Measurements from ENCODE around the gene ZNF710. TPM values are rescaled to one million over a fixed set of nuclear protein-coding genes. Genes with fewer than 3 reads are reported as not detected.

Gene ZNF710
- total RNA-seq, 1 donor = 13.0 TPM

- H3K4me3 ChIP-seq (ENCODE audit: low read depth, low read length) = no peak overlapping the region
- TF ChIP-seq, protein P1, sequence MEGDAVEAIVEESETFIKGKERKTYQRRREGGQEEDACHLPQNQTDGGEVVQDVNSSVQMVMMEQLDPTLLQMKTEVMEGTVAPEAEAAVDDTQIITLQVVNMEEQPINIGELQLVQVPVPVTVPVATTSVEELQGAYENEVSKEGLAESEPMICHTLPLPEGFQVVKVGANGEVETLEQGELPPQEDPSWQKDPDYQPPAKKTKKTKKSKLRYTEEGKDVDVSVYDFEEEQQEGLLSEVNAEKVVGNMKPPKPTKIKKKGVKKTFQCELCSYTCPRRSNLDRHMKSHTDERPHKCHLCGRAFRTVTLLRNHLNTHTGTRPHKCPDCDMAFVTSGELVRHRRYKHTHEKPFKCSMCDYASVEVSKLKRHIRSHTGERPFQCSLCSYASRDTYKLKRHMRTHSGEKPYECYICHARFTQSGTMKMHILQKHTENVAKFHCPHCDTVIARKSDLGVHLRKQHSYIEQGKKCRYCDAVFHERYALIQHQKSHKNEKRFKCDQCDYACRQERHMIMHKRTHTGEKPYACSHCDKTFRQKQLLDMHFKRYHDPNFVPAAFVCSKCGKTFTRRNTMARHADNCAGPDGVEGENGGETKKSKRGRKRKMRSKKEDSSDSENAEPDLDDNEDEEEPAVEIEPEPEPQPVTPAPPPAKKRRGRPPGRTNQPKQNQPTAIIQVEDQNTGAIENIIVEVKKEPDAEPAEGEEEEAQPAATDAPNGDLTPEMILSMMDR (IDR thresholded peaks at IDR 0.05; ENCODE audit: insufficient read depth, low read depth, low read length) = no peak
- no peak for DNase-seq (ENCODE audit: low read depth)
Observed at GRCh38 chr15:90054618-90055097, 53.5 kb downstream of the ZNF710 start.

DNA sequence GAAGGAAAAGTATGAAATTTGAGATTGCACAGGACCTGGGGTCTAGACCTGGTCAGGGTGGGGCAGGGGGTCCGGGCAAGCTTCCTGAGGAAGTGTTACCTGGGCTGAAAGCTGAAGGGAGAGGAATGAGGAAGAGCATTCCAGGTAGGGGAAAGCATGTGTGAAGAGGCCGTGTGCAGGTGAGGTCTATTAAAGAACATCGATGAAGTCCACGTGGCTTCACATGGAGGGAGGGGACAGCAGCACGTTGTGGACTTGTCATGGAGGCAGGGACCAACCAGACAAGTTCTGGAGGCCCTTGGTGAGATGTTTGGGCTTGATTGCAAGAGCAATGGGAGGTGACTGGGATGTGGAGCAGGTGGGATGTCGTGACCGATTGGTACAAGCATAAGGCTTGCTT, 54.1 kb downstream of the ZNF710 start:
- H3K4me3 ChIP-seq (ENCODE audit: low read depth, low read length) = no peak overlapping the region
- no peak for DNase-seq (ENCODE audit: low read depth)
- TF ChIP-seq, protein P1 (IDR thresholded peaks at IDR 0.05; ENCODE audit: insufficient read depth, low read depth, low read length) = no peak

- TF ChIP-seq, protein P1 (IDR thresholded peaks at IDR 0.05; ENCODE audit: insufficient read depth, low read depth, low read length) = no peak
- no peak for DNase-seq (ENCODE audit: low read depth)
Observed at GRCh38 chr15:90056529-90056928, 55.4 kb downstream of the ZNF710 start.

GRCh38 chr15:90058308-90058707, 57.2 kb downstream of the ZNF710 start:
- no peak overlapping the region for H3K4me3 ChIP-seq (ENCODE audit: low read depth, low read length)
- TF ChIP-seq, protein P1 (IDR thresholded peaks at IDR 0.05; ENCODE audit: insufficient read depth, low read depth, low read length) = no peak
- DNase-seq (ENCODE audit: low read depth) = no peak

More at GRCh38 chr15:90056529-90056928, 55.4 kb downstream of the ZNF710 start:
- H3K4me3 ChIP-seq (ENCODE audit: low read depth, low read length) = no peak overlapping the region

DNA sequence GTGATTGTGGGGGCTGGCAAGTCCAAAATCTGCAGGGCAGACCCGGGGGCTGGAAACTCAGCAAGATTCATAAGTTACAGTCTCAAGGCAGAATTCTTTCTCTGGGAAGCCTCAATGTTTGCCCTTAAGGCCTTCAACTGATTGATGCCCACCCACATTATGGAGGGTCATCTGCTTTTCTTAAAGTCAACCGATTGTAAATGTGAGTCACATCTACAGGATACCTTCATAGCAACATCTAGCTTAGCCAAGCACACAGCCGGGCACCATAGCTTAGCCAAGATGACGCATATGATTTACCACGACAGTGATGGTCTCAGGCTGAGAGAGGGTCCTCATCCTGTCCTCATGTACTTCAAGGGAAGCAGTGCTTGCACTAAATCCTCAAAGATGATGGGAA, 57.7 kb downstream of the ZNF710 start:
- no peak overlapping the region for H3K4me3 ChIP-seq (ENCODE audit: low read depth, low read length)
- TF ChIP-seq, protein P1 (IDR thresholded peaks at IDR 0.05; ENCODE audit: insufficient read depth, low read depth, low read length) = no peak
- DNase-seq (ENCODE audit: low read depth) = no peak

DNA sequence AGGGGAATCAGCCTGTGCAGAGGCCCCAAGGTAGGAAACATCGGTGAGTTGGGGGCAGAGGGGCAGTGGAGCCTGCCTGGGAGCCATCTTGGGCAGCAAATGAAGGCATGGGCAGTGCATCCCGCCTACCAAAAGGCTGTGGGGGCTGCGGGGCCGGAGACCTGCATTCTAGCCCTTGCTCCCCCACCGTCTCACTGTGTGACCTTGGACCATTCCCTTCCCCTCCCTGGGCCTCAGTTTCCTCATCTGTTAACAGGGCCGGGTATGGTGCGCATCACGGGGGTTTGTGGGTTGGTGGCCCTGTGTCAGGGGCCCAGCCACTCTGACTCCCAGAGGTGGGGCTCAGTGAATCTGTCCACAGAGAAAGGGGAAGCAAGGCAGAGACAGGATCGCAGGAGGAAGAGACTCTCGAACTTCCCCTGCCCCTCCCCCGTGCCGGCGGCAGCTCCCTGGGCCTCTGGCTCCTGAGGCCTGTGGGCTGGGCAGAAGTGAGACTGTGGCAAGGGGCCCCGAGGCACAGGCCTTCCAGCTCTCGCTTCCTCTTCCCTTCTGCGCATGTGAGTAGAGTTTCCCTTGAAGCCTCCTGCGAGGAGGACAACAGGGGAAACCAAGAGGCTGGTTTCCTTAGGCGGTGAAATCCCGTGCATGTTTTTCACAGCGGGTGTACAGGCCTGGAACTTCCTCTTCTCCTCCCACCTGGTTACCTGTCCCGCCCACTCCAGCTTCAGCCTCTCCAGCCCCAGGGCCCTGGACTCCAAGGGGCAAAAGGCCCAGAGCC, 58.3 kb downstream of the ZNF710 start:
- TF ChIP-seq, protein P1 (IDR thresholded peaks at IDR 0.05; ENCODE audit: insufficient read depth, low read depth, low read length) = no peak
- H3K4me3 ChIP-seq (ENCODE audit: low read depth, low read length) = no peak overlapping the region
- DNase-seq (ENCODE audit: low read depth) = no peak
